ELF-1 (cell line): ENCODE data around the gene PLXNB2.

ENCODE experiments used
- DNase-seq: peaks from one replicate; pipeline ENCODE4 v3.0.0-alpha.2; 2016; ENCODE audit warnings: low read depth, low spot score

PLXNB2 gene

DNA sequence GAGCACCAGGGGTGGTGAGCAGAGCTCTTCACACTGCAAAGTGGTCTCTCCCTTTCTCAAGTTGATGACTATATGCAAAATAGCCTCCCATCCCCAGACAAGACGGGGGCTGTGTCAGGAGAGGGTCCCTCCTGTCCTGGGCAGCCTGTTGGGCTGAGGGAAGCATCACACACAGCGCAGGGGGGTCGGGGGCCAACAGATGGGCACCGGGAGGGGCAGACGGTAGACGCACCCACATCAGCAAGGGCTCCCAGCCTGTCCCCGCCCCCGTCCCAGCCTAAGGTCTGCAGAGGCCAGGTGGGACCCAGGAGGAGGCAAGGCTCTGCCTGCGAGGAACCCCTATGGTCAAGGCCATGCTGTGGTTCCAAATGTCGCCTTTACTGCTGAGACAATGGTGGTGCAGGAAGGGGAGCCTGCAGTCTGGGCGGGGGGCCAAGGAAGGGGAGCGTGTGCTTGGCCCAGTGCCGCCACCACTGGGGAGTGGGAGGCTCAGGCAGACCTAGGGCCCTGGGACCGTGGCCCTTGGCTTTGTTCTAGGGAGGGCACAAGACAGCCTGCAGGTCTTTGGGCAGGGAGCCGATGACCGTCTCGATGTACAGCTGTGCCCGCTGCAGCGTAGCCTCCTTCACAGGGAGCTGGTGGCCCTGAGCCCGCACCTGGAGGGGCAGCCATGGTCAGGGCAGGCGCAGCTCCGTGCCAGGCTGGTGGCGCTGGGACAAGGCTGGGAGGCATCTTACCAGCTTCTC is 4.3 kb upstream of the PLXNB2 start:
- DNase-seq, result no peak

DNA sequence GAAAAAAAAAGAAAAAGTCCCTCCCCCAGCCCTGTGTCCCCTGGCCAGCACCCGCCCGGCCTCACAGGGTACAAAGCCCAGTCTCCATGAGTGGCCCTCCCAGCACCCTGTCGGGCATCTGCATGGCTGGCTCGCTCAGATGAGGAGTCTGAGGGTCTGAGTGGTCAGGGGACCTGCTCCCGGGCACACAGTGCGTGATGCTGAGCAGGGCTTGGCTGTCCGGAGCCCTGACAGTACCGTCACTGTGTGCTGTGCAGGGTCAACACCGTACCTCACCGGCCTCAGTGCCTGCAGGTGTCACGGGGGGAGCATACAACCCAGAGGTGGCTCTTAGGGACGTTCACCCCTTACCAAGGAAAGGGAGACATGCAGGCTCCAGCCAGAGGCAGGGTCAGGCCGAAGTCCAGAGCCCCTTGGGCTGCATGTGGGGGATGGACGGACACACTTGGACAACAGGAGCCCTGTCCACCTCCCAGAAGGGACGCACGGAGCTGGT is 3.6 kb upstream of the PLXNB2 start:
- no peak for DNase-seq

DNA sequence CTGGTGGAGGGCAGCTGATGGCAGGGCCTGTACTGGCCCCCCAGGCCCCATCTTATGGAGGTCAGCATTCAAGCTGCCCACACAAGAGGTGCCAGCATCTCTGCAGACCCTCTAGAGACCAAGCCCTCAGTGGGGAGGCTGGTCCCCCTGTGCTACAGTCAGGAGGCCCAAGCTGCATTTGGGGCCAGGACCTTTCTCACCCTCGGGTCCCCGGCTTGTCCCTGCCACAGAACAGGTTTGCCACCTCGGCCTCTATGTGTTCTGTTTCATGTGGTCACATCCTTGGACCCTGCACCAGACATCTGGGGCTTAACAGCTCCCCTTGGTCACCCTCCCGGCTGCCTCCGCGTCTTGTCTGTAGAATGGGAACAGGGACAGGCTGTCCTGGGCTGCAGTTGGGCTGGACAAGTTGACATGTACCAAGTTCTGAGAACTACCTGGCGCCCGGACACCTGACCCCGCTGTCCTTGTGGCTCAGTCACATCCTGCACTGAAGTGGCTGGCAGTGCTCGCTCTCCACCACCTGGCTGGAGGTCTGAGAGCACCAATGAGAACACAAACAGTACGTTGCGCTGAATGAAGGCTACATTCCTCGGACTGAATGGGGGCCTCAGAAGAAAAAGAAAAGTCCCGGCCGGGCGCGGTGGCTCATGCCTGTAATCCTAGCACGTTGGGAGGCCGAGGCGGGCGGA is 2.7 kb upstream of the PLXNB2 start:
- DNase-seq, result peak; percentile 69

- no peak for DNase-seq
Observed at GRCh38 chr22:50309601-50309991, 2.1 kb upstream of the PLXNB2 start.

DNA sequence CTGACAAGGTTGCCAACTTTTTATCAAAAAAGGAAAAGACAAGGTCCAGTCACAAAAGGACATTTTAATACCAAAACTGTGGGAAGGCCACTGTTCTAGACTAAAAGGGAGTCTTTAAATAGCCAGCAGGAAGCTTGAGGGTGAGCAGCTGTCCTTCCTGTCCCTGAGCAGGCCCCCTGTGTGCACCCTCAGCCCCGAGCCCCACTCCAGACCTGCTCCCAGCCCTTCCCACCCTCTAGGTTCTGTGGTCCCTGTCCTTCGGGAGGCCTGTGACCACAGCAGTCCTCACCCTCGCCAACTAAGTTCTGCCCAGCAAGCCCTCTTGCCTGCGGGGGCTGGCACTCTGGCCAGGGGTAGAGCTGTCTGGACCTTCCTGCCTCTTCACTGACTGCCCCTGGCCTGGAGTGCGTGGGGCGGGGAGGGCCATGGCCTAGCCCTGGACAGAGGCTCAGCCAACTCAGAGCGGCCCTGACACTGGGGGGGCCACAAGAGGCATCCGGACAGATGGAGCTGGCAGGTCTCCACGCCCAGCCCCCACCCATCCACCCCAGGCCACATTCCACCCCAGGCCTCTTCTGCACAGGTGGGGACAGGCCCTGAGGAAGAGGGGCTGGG is 1.6 kb upstream of the PLXNB2 start:
- DNase-seq, result no peak

DNA sequence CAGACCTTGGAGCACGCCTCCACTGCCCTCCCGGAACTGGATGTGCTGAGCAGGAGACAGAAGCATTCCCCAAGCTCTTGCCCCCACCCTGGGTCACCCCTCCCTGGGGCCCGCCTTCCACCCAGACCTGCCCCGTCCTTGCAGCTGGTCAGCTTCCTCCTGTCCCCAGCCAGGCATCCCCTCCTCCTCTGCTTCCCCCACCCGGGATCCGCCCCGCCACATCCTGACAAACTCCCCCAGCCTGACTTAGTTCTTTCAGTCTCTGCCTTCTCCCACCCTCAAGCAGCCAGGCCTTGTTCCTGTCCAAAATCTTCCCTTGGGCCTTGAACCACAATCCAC is 1.1 kb upstream of the PLXNB2 start:
- DNase-seq, result peak; percentile 32

- no peak for DNase-seq
Observed at GRCh38 chr22:50307890-50308596, 597 bp upstream of the PLXNB2 start.

DNA sequence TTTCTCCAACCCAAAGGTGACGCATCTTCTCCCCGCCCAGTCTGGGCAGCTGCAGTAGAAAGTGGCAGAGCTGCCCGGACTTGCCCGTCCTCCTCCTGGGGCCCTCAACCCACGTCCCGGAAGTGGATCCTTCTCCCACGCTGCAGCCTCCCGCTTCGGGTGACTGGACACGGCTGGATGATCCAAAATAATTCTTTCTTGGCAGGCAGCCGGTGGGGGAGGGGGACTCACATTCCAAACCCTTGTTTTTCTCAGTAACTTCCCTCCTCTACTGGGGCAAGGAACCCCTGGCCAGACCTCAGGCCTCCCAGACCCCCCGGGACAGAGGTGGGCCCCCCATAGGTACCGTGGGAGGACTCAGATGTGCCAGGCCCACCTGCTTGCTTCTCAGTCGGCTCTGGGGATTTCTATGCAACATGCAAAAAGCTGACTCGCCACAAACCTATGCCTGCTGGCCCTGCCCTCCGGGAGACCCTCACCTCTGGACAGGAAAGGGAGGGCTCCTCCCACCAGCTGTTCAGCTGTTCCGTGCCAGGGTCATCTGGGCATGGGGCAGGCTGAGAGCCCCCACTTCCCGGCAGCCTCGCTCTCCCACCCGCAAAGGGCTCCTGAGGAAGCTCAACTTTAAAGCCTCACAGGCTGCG is 1.4 kb downstream of the PLXNB2 start:
- peak; percentile 50 for DNase-seq

DNA sequence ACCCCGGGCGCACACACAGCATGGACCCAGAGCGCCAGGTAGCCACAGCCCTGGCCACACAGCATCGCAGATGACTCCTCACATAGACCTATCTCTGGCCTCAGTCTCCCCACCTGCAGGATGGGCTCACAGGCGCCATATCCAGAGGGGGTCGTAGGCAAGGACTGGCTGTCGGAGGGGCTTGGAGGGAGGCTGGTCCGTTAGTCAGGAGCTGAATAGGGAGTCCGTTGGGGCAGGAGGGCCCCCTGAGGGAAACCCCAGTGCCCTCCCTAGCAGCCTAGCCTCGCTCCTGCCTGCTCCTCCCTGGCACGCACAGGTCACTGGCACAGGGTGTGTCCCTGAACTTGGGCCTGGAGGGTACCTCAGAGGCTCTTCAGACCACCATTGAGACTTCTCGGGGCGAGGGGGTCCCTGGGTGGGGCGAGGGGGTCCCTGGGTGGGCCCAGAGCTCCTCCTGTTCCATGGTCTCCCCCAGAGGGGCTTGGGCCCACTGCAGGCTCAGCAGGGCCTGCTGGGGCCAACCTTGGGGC is 2.0 kb downstream of the PLXNB2 start:
- DNase-seq, result no peak

DNA sequence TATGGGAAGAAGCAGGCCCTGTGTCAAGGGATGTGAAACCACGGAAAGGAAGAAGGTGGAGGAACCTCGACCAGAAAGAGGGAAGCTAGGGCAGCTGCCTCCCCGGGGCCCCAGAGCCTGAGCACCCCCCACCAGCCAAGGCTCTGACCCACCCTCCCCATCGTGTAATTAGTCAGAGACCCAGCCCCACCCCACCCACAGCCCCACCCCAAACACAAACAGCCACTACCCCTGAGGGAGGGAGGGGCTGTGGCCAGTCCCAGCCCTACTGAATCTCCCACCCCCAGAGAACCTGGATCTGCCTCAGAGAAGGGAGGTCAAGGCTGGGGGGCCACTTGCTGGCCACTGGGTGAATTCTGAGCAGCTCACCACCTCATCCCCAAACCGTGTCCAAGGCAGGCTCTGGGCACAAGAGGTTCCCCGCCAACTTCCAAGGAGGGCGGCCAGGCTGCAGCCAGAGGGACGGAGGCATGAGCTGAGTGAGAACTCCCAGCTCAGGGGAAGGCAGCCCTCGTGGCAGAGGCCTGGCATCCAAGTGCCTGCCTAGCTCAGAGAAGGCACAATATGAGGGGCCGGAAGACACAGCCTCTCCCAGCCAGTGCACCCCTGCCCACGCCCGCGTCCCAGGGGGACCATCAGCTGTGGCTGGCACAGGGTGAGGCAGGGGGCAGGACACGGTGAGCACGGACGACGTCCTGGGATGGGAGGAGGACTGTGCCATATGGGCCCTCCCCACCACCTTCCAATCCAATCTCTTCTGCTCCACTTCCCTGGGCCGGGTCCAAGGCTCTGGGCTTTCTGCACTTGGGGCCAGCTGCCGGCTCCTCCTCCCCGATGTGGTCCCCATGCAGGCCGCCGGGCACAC is 2.7 kb downstream of the PLXNB2 start:
- DNase-seq, result no peak

GRCh38 chr22:50303848-50304527 is 3.5 kb downstream of the PLXNB2 start:
- DNase-seq, result peak; percentile 73

GRCh38 chr22:50303515-50303847 is 4.0 kb downstream of the PLXNB2 start:
- no peak for DNase-seq

GRCh38 chr22:50302564-50302963 is 4.9 kb downstream of the PLXNB2 start:
- DNase-seq, result no peak

DNA sequence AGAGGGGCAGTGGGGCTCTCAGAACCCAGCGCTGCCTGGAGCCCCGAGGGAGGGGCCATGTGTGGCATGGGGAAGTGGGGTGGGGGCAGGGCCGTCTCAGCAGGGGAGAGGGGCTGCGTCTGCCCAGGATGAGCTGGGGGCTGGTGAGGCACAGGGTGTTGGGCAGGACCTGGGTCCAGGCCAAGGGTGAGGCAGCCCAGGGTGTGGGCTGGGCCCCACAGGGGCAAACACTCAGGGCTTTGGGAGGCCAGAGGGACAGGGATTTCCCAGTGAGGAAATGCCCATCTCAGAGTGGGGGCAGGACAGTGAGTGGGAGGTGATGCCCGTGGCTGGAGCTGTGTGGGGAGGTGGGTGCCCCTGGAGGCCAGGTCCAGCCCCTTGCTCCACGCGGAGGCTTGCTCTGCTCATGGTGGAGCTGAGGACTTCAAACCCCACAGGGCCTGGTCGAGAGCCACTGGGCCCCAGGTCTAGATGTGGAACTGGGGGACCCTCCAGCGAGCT is 5.4 kb downstream of the PLXNB2 start:
- DNase-seq, result no peak

GRCh38 chr22:50301581-50301991 is 5.9 kb downstream of the PLXNB2 start:
- no peak for DNase-seq

- DNase-seq, result no peak
Observed at GRCh38 chr22:50300620-50301257, 6.7 kb downstream of the PLXNB2 start.

- peak; percentile 83 for DNase-seq
Observed at GRCh38 chr22:50299785-50300619, 7.4 kb downstream of the PLXNB2 start.
